Suprapubic skin (tissue), 4 donors: ENCODE measurements around the gene SECTM1.

ENCODE experiments used
- EP300 ChIP-seq: sonication (generic); formaldehyde crosslinking; IDR thresholded peaks from one replicate; pipeline ENCODE4 v1.6.1; 2017; ENCODE audit warnings: antibody characterized with exemption
- POLR2AphosphoS5 ChIP-seq, 3 donors: sonication (generic); formaldehyde crosslinking; IDR thresholded peaks; one replicate each; pipeline ENCODE4 v1.6.1; 2017; ENCODE audit warnings: antibody characterized with exemption in 3 of 3

DNA sequence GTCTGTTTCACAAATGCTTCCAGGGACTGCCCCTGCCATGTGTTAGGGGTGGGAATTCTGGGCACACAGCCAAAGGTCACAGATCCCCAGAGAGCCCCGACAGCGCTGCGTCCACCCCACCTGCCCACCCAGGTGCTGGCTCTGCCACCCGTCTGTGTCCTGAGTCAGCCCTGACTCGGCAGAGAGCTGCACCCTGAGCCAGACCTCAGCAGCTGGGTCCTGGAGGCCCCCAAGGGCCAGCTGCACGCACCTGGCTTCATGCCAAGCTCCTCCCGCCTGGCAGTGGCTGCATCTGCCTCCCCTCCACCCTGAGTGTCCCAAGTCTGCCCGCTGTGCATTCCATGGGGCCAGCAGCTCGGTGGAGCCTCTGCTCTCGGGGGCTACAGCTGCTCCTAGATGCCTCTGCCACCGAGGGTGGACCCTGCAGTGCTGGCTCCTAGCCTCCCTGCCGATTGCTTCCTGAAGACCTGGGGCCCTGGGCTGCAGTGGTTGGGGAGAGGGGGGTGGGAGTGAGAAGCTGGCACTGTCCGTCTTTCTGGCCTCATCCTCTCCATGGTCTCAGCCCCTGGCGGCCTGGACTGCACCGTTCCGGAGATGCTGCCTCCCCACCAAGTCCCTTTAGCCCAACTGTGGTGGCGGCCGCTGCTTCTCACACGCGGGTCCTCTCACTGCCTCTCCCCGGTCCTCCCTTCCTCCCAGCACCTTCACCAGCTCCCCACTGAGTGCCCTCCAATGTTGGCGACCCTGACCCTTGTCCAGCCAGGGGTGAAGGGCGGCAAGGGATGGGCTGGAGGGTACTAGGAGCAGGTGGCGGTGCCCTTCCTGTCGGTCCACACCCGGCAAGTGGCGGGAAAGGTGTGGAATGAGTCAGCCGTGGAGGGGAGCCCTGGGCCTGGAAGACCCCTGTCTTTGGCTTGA, 3.0 kb downstream of the SECTM1 start:
- TF ChIP-seq EP300: no peak
- TF ChIP-seq POLR2AphosphoS5 (IDR thresholded peaks at IDR 0.05): no peak
